GM23338 (cell line): ENCODE data around the gene COL8A1. TPM values are rescaled to one million over a fixed set of nuclear protein-coding genes. Genes with fewer than 3 reads are reported as not detected.

ENCODE experiments used
- ATAC-seq: fragments of 200-7000 bp; cut with Tn5 transposase; 3 replicates; pipeline ENCODE4 v1.9.1; 2020
- DNase-seq: peaks from one replicate; pipeline ENCODE4 v3.0.0-alpha.2; 2015; ENCODE audit warnings: low spot score
- H2AFZ ChIP-seq: fragments of 200-600 bp; sonication (generic); 2 replicates; pipeline ENCODE4 v1.8.0; 2016; ENCODE audit warnings: antibody characterized with exemption, mild to moderate bottlenecking, moderate library complexity
- H3F3A ChIP-seq: fragments of 200-600 bp; sonication (generic); replicated peaks from 2 replicates; pipeline ENCODE4 v1.8.0; 2017; ENCODE audit warnings: antibody characterized with exemption, mixed run types, low read depth
- H3K27ac ChIP-seq: fragments of 200-600 bp; sonication (generic); 2 replicates; pipeline ENCODE4 v1.6.1; 2016; ENCODE audit warnings: low read depth
- H3K27me3 ChIP-seq: fragments of 200-600 bp; sonication (generic); 2 replicates; pipeline ENCODE4 v1.8.0; 2016; ENCODE audit warnings: mild to moderate bottlenecking, mixed run types, moderate library complexity; ENCODE audit not compliant: insufficient read depth
- H3K36me3 ChIP-seq: fragments of 200-600 bp; sonication (generic); 2 replicates; pipeline ENCODE4 v1.8.0; 2016; ENCODE audit warnings: mild to moderate bottlenecking; ENCODE audit not compliant: insufficient read depth
- H3K4me1 ChIP-seq: fragments of 200-600 bp; sonication (generic); 2 replicates; pipeline ENCODE4 v1.8.0; 2016; ENCODE audit warnings: mild to moderate bottlenecking, moderate library complexity; ENCODE audit not compliant: insufficient read depth
- H3K4me2 ChIP-seq: fragments of 200-600 bp; sonication (generic); 2 replicates; pipeline ENCODE4 v1.7.1; 2017; ENCODE audit warnings: mixed run types
- H3K4me3 ChIP-seq: fragments of 200-600 bp; sonication (generic); 2 replicates; pipeline ENCODE4 v1.6.1; 2016; ENCODE audit warnings: mixed run types
- H3K79me2 ChIP-seq: fragments of 200-600 bp; sonication (generic); replicated peaks from 2 replicates; pipeline ENCODE4 v1.8.0; 2017; ENCODE audit warnings: mild to moderate bottlenecking; ENCODE audit not compliant: insufficient read depth
- H3K9me2 ChIP-seq: fragments of 200-600 bp; sonication (generic); 2 replicates; pipeline ENCODE4 v1.8.0; 2017; ENCODE audit not compliant: insufficient read depth
- H4K20me1 ChIP-seq: fragments of 200-600 bp; sonication (generic); replicated peaks from 2 replicates; pipeline ENCODE4 v1.8.0; 2017; ENCODE audit warnings: mild to moderate bottlenecking; ENCODE audit not compliant: insufficient read depth
- H3K27ac Mint-ChIP-seq: 2 replicates; pipeline ENCODE4 v1.8.0; 2020; ENCODE audit warnings: inconsistent platforms, mild to moderate bottlenecking, moderate library complexity, mixed read lengths
- H3K27me3 Mint-ChIP-seq: 3 replicates; pipeline ENCODE4 v1.8.0; 2022; ENCODE audit warnings: low read depth, mild to moderate bottlenecking, moderate library complexity, mixed read lengths, inconsistent platforms; ENCODE audit not compliant: insufficient read depth, poor library complexity
- H3K36me3 Mint-ChIP-seq: 3 replicates; pipeline ENCODE4 v1.8.0; 2021; ENCODE audit warnings: low read depth, mild to moderate bottlenecking, inconsistent platforms, moderate library complexity, mixed read lengths
- H3K4me1 Mint-ChIP-seq: 3 replicates; pipeline ENCODE4 v1.8.0; 2020; ENCODE audit warnings: mild to moderate bottlenecking, inconsistent platforms, mixed read lengths
- H3K4me3 Mint-ChIP-seq: 3 replicates; pipeline ENCODE4 v1.8.0; 2021; ENCODE audit warnings: moderate library complexity, mild to moderate bottlenecking, inconsistent platforms, mixed read lengths
- H3K9me3 Mint-ChIP-seq: 3 replicates; pipeline ENCODE4 v1.8.0; 2020; ENCODE audit warnings: moderate library complexity, mild to moderate bottlenecking, inconsistent platforms, mixed read lengths
- CREB1 ChIP-seq: fragments of 250-450 bp; sonication (Bioruptor Pico); IDR thresholded peaks from 2 replicates; pipeline ENCODE4 v1.5.0; 2020; ENCODE audit warnings: low read depth, mild to moderate bottlenecking, moderate library complexity
- EZH2phosphoT487 ChIP-seq: fragments of 200-600 bp; sonication (generic); IDR thresholded peaks from one replicate; pipeline ENCODE4 v1.8.1; 2018; ENCODE audit warnings: antibody characterized with exemption; ENCODE audit not compliant: unreplicated experiment
- JUNB ChIP-seq: IDR thresholded peaks from one replicate; pipeline ENCODE4 v1.6.1; 2016; ENCODE audit warnings: antibody characterized with exemption; ENCODE audit not compliant: unreplicated experiment
- NANOG ChIP-seq: IDR thresholded peaks from 2 replicates; pipeline ENCODE4 v1.6.1; 2016; ENCODE audit warnings: antibody characterized with exemption, borderline replicate concordance
- POLR2AphosphoS5 ChIP-seq: IDR thresholded peaks from 2 replicates; pipeline ENCODE4 v1.6.1; 2016; ENCODE audit warnings: antibody characterized with exemption, low read depth
- REST ChIP-seq: IDR thresholded peaks from one replicate; pipeline ENCODE4 v1.6.1; 2018; ENCODE audit warnings: antibody characterized with exemption; ENCODE audit not compliant: unreplicated experiment
- ZNF114 ChIP-seq: fragments of 250-450 bp; sonication (Bioruptor Pico); IDR thresholded peaks from 2 replicates; pipeline ENCODE4 v1.5.0; 2020; ENCODE audit warnings: mild to moderate bottlenecking, moderate library complexity
- polyA plus RNA-seq: library from polyadenylated mRNA; unstranded; fragments of >200 nt; fragmentation: Nextera tagmentation; extraction: Ambion mirVana; gene quantifications from 2 replicates; pipeline ENCODE4 v1.2.1, GENCODE V29; 2016
- total RNA-seq: library from RNA; depleted of rRNA; stranded (reverse); fragments of >200 nt; shearing (Covaris generic); gene quantifications from 2 replicates; pipeline ENCODE4 v1.2.3, GENCODE V29; 2014
- TF ChIP-seq, protein P1 (sequence below), 2 experiments: fragments of 200-600 bp in 1 of 2; sonication (generic) in 1 of 2; conservative IDR thresholded peaks; 2 replicates each; pipeline versions ENCODE4 v1.5.1 to v1.6.1; 2016 to 2017; ENCODE audit warnings: antibody characterized with exemption in 2 of 2, low read depth in 2 of 2, mild to moderate bottlenecking in 2 of 2, moderate library complexity in 1 of 2
- TF ChIP-seq, protein P2 (sequence below): IDR thresholded peaks from 2 replicates; pipeline ENCODE4 v1.6.1; 2016; ENCODE audit warnings: antibody characterized with exemption

The COL8A1 gene
- total and polyA plus RNA-seq, 2 experiments from 2014 or later, result 0.26 to 0.97 TPM

DNA sequence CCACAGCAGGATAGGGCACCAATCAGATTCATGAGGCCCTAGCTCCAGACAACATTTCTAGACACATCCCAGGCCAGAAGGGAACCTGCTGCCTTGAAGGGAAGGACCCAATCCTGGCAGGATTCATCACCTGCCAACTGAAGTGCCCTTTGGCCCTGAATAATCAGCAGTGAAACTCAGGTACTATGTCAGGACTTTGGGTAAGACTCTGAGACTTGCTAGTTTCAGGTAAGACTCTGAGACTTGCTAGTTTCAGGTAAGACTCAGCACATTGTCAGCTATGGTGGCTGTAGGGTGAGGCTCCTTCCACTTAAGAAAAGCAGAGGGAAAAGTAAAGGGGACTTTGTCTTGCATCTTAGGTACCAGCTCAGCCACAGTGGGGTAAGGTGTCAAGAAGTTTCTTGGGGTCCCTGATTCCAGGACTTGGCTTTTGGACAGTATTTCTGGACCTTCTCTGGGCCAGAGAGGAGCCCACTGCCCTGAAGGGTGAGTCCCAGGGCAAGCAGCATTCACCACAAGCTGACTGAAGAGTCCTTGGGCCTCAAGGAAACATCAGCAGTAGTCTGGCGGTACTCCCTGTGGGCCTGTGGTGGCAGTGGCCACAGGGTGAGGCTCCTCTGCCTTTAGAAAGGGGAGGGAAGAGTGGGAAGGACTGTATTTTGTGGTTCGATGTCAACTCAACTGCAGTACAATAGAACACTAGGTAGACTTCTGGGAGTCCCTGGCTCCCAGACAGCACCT is 13.7 kb upstream of the COL8A1 start (continued):
- TF ChIP-seq REST (no peak), CREB1 (no peak)

GRCh38 chr3:99625237-99625622 is 13.2 kb upstream of the COL8A1 start:
- peak; percentile 44; the same call in 2 of the 3 replicates for ATAC-seq
- no peaks in the 10 kb centered on the region for H3K4me1 ChIP-seq
- no peak overlapping the region for H3K27ac ChIP-seq
- H3F3A ChIP-seq, result no peaks in the 10 kb centered on the region
- H3K4me3 ChIP-seq, result no peak overlapping the region
- no peaks in the 10 kb centered on the region for H3K79me2 ChIP-seq
- peaks cover 8% of the 10 kb centered on the region for H3K9me2 ChIP-seq
- no peaks in the 10 kb centered on the region for H3K27me3 ChIP-seq
- no peak for TF ChIP-seq EZH2phosphoT487
- TF ChIP-seq, protein P1, sequence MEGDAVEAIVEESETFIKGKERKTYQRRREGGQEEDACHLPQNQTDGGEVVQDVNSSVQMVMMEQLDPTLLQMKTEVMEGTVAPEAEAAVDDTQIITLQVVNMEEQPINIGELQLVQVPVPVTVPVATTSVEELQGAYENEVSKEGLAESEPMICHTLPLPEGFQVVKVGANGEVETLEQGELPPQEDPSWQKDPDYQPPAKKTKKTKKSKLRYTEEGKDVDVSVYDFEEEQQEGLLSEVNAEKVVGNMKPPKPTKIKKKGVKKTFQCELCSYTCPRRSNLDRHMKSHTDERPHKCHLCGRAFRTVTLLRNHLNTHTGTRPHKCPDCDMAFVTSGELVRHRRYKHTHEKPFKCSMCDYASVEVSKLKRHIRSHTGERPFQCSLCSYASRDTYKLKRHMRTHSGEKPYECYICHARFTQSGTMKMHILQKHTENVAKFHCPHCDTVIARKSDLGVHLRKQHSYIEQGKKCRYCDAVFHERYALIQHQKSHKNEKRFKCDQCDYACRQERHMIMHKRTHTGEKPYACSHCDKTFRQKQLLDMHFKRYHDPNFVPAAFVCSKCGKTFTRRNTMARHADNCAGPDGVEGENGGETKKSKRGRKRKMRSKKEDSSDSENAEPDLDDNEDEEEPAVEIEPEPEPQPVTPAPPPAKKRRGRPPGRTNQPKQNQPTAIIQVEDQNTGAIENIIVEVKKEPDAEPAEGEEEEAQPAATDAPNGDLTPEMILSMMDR (conservative IDR thresholded peaks at IDR 0.05; ENCODE audit: low read depth in 2 of 2), result peak; percentile 15 to 26; a peak in 2 of 4 replicates
- no peaks in the 10 kb centered on the region for H3K36me3 ChIP-seq
- no peak overlapping the region for H2AFZ ChIP-seq
- peak; percentile 31 for DNase-seq
- Mint-ChIP-seq H3K4me3 (no peak overlapping the region), H3K36me3 (no peaks in the 10 kb centered on the region), H3K4me1 (no peaks in the 10 kb centered on the region), H3K27ac (no peak overlapping the region), H3K9me3 (no peaks in the 10 kb centered on the region), H3K27me3 (no peaks in the 10 kb centered on the region)
- no peaks in the 10 kb centered on the region for H4K20me1 ChIP-seq
- no peak overlapping the region for H3K4me2 ChIP-seq

GRCh38 chr3:99625643-99626416 is 12.6 kb upstream of the COL8A1 start:
- H3K27me3 ChIP-seq, result no peaks in the 10 kb centered on the region
- H3K4me3 ChIP-seq, result no peak overlapping the region
- DNase-seq (no peak), ATAC-seq (no peak)
- H3K27ac ChIP-seq, result no peak overlapping the region
- no peaks in the 10 kb centered on the region for H3K79me2 ChIP-seq
- H3K9me2 ChIP-seq, result peaks cover 8% of the 10 kb centered on the region
- H3K4me1 ChIP-seq, result no peaks in the 10 kb centered on the region
- no peaks in the 10 kb centered on the region for H3K36me3 Mint-ChIP-seq
- H3F3A ChIP-seq, result no peaks in the 10 kb centered on the region
- peaks cover under 1% of the 10 kb centered on the region; the same call in 2 of the 3 replicates for H3K4me1 Mint-ChIP-seq
- no peaks in the 10 kb centered on the region for H4K20me1 ChIP-seq
- no peaks in the 10 kb centered on the region for H3K27me3 Mint-ChIP-seq
- no peaks in the 10 kb centered on the region for H3K9me3 Mint-ChIP-seq
- H3K36me3 ChIP-seq, result no peaks in the 10 kb centered on the region
- H3K4me3 Mint-ChIP-seq, result no peak overlapping the region
- no peak overlapping the region for H3K27ac Mint-ChIP-seq
- no peak overlapping the region for H2AFZ ChIP-seq
- H3K4me2 ChIP-seq, result no peak overlapping the region
- TF ChIP-seq NANOG, result no peak
- TF ChIP-seq POLR2AphosphoS5, result no peak
- TF ChIP-seq, protein P2, sequence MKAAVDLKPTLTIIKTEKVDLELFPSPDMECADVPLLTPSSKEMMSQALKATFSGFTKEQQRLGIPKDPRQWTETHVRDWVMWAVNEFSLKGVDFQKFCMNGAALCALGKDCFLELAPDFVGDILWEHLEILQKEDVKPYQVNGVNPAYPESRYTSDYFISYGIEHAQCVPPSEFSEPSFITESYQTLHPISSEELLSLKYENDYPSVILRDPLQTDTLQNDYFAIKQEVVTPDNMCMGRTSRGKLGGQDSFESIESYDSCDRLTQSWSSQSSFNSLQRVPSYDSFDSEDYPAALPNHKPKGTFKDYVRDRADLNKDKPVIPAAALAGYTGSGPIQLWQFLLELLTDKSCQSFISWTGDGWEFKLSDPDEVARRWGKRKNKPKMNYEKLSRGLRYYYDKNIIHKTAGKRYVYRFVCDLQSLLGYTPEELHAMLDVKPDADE, result no peak
- TF ChIP-seq EZH2phosphoT487, result no peak
- no peak for TF ChIP-seq JUNB
- TF ChIP-seq ZNF114 (CRISPR knock-in tag), result no peak
- TF ChIP-seq REST, result no peak
